CD14-positive monocyte (primary cell): Measurements from ENCODE around the gene STH. TPM values are rescaled to one million over a fixed set of nuclear protein-coding genes. Genes with fewer than 3 reads are reported as not detected.

Experiments used
- DNase-seq, 3 donors: peaks; one replicate each; pipeline ENCODE4 v3.0.0-alpha.2; 2011 to 2022
- H2AFZ ChIP-seq: 2 replicates; pipeline ENCODE4 v1.6.0; 2012; ENCODE audit warnings: mild to moderate bottlenecking, low read depth, low read length, inconsistent platforms; ENCODE audit not compliant: insufficient read depth, poor library complexity, severe bottlenecking
- H3K27ac ChIP-seq, 2 donors: 1 replicate in 1 of 2; 2 replicates in 1 of 2; pipeline ENCODE4 v1.5.1; 2012 to 2013; ENCODE audit warnings: low read length in 2 of 2, control low read depth in 1 of 2, inconsistent platforms in 1 of 2, low read depth in 1 of 2, mild to moderate bottlenecking in 1 of 2
- H3K27me3 ChIP-seq, 2 donors: one replicate each; pipeline versions ENCODE4 v1.6.0 to v1.6.1; 2011 to 2013; ENCODE audit warnings: low read length in 2 of 2; ENCODE audit not compliant: control insufficient read depth in 2 of 2, insufficient read depth in 2 of 2
- H3K36me3 ChIP-seq, 2 donors: replicated peaks in 1 of 2; 1 replicate in 1 of 2; 2 replicates in 1 of 2; pipeline versions ENCODE4 v1.5.1 to v1.6.1; 2012 to 2013; ENCODE audit warnings: low read length in 2 of 2, control low read depth in 1 of 2, inconsistent platforms in 1 of 2, mild to moderate bottlenecking in 1 of 2; ENCODE audit not compliant: insufficient read depth in 2 of 2, control insufficient read depth in 1 of 2
- H3K4me1 ChIP-seq, 2 donors: 1 replicate in 1 of 2; 2 replicates in 1 of 2; pipeline versions ENCODE4 v1.5.1 to v1.6.1; 2012 to 2013; ENCODE audit warnings: low read length in 2 of 2, control low read depth in 1 of 2, inconsistent platforms in 1 of 2, mild to moderate bottlenecking in 1 of 2, moderate library complexity in 1 of 2; ENCODE audit not compliant: insufficient read depth in 2 of 2, control insufficient read depth in 1 of 2
- H3K4me2 ChIP-seq: replicated peaks from 2 replicates; pipeline ENCODE3; 2012; ENCODE audit warnings: low read length, moderate library complexity, mild to moderate bottlenecking; ENCODE audit not compliant: poor library complexity, severe bottlenecking; ENCODE audit errors: extremely low read depth
- H3K4me3 ChIP-seq, 3 experiments: fragments of 200-600 bp in 1 of 3; sonication (generic) in 1 of 3; replicated peaks in 1 of 3; 1 replicate in 2 of 3; 2 replicates in 1 of 3; pipeline ENCODE4 v1.5.1; 2011 to 2013; ENCODE audit warnings: low read length in 3 of 3, mild to moderate bottlenecking in 3 of 3, control low read depth in 2 of 3, low read depth in 2 of 3, inconsistent platforms in 1 of 3, moderate library complexity in 1 of 3
- H3K79me2 ChIP-seq: 2 replicates; pipeline ENCODE4 v1.6.0; 2012; ENCODE audit warnings: mild to moderate bottlenecking, control low read depth, inconsistent platforms, low read length, moderate library complexity; ENCODE audit not compliant: insufficient read depth
- H3K9ac ChIP-seq: 2 replicates; pipeline ENCODE4 v1.6.0; 2017; ENCODE audit warnings: low read length, mild to moderate bottlenecking; ENCODE audit not compliant: insufficient read depth, poor library complexity, severe bottlenecking
- H3K9me3 ChIP-seq, 2 donors: replicated peaks in 1 of 2; 1 replicate in 1 of 2; 2 replicates in 1 of 2; pipeline versions ENCODE4 v1.5.1 to v1.6.1; 2012 to 2013; ENCODE audit warnings: low read length in 2 of 2, control low read depth in 1 of 2; ENCODE audit not compliant: control insufficient read depth in 1 of 2, insufficient read depth in 1 of 2
- H4K20me1 ChIP-seq: 2 replicates; pipeline ENCODE4 v1.6.0; 2012; ENCODE audit warnings: mild to moderate bottlenecking, low read length, control low read depth, moderate library complexity; ENCODE audit not compliant: insufficient read depth
- H3K27ac Mint-ChIP-seq, 7 donors: one replicate each; pipeline ENCODE4 v1.8.0; 2020; ENCODE audit warnings: mild to moderate bottlenecking in 7 of 7, mixed read lengths in 7 of 7, moderate library complexity in 6 of 7, inconsistent platforms in 2 of 7
- H3K27me3 Mint-ChIP-seq, 3 donors: one replicate each; pipeline ENCODE4 v1.8.0; 2021 to 2022; ENCODE audit warnings: low read depth in 3 of 3, mild to moderate bottlenecking in 3 of 3, mixed read lengths in 3 of 3, moderate library complexity in 3 of 3, inconsistent platforms in 1 of 3
- H3K36me3 Mint-ChIP-seq, 2 donors: one replicate each; pipeline ENCODE4 v1.8.0; 2020; ENCODE audit warnings: mixed read lengths in 2 of 2, inconsistent platforms in 1 of 2, mild to moderate bottlenecking in 1 of 2
- H3K4me1 Mint-ChIP-seq: one replicate; pipeline ENCODE4 v1.8.0; 2020; ENCODE audit warnings: mild to moderate bottlenecking, mixed read lengths
- H3K4me3 Mint-ChIP-seq, 2 donors: one replicate each; pipeline ENCODE4 v1.8.0; 2020; ENCODE audit warnings: mild to moderate bottlenecking in 2 of 2, mixed read lengths in 2 of 2, moderate library complexity in 1 of 2
- H3K9me3 Mint-ChIP-seq, 7 donors: one replicate each; pipeline ENCODE4 v1.8.0; 2020 to 2022; ENCODE audit warnings: mixed read lengths in 7 of 7, mild to moderate bottlenecking in 6 of 7, moderate library complexity in 6 of 7, inconsistent platforms in 2 of 7
- WGBS: methylation state at CpG from one replicate; pipeline ENCODE4 v1.1.5; 2013; ENCODE audit warnings: missing lambda C conversion rate; ENCODE audit not compliant: insufficient coverage; 5-methylcytosine and 5-hydroxymethylcytosine counted together
- intact Hi-C, 2 donors: fragments of 100-400 bp; cut with micrococcal nuclease; formaldehyde crosslinking; loops; one replicate each; pipeline versions ENCODE4 v1.15.0 to v1.15.1; 2023
- polyA plus RNA-seq, 3 donors: library from polyadenylated mRNA; depleted of rRNA in 1 of 3; unstranded in 2 of 3; stranded (reverse) in 1 of 3; fragments of 300-500 nt in 2 of 3; fragments of >200 nt in 1 of 3; fragmentation: Illumina TruSeq in 2 of 3; gene quantifications; 1 replicate in 2 of 3; 2 replicates in 1 of 3; pipeline ENCODE4 v1.2.3, GENCODE V29; 2012 to 2021
- TF ChIP-seq, protein P1 (sequence below): fragments of 200-600 bp; IDR thresholded peaks from one replicate; pipeline ENCODE4 v1.8.0; 2022; ENCODE audit warnings: antibody characterized with exemption, mild to moderate bottlenecking

Gene STH
- polyA plus RNA-seq, 3 donors, result not detected

DNA sequence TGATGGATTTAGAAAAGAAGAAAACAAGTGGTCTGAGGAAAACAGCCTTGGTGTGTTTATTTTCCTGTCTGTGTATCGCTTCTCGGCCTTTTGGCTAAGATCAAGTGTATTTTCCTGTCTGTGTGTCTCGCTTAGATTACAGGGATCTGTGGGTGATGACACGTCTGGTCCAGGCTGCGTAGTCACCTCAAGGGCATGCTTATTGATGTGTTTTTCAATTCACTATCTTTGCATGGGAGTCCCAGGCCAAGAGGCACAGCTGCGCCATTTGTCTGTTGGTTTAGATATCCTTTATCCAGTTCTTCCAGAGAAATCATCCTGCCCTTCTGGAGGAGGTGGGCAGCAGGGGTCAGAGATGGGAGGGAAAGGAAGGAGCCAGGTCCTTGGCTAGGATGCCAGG, 47.1 kb upstream of the STH start:
- H3K4me1 ChIP-seq, result peaks cover 4 to 6% of the 10 kb centered on the region in 2 donors
- H3K4me3 ChIP-seq, result no peak overlapping the region
- 92% methylated on average over 3 of the region's 6 CpGs for WGBS
- no peaks in the 10 kb centered on the region for H3K9me3 ChIP-seq
- no peaks in the 10 kb centered on the region for H4K20me1 ChIP-seq
- no peaks in the 10 kb centered on the region for H3K79me2 ChIP-seq
- no peak overlapping the region for H3K4me2 ChIP-seq
- H3K36me3 ChIP-seq, result no peaks in the 10 kb centered on the region
- H3K36me3 Mint-ChIP-seq, result no peaks in the 10 kb centered on the region
- DNase-seq, result no peak
- TF ChIP-seq, protein P1, sequence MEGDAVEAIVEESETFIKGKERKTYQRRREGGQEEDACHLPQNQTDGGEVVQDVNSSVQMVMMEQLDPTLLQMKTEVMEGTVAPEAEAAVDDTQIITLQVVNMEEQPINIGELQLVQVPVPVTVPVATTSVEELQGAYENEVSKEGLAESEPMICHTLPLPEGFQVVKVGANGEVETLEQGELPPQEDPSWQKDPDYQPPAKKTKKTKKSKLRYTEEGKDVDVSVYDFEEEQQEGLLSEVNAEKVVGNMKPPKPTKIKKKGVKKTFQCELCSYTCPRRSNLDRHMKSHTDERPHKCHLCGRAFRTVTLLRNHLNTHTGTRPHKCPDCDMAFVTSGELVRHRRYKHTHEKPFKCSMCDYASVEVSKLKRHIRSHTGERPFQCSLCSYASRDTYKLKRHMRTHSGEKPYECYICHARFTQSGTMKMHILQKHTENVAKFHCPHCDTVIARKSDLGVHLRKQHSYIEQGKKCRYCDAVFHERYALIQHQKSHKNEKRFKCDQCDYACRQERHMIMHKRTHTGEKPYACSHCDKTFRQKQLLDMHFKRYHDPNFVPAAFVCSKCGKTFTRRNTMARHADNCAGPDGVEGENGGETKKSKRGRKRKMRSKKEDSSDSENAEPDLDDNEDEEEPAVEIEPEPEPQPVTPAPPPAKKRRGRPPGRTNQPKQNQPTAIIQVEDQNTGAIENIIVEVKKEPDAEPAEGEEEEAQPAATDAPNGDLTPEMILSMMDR, result no peak
- no peak overlapping the region for H2AFZ ChIP-seq
- H3K27ac ChIP-seq, result no peak overlapping the region
- H3K27ac Mint-ChIP-seq, result no peak overlapping the region
- H3K27me3 ChIP-seq, result peaks cover 0 to 22% of the 10 kb centered on the region in 2 donors
- no peak overlapping the region for H3K4me3 Mint-ChIP-seq
- H3K9ac ChIP-seq, result no peak overlapping the region
- H3K27me3 Mint-ChIP-seq, result peaks cover 26 to 39% (median 35%) of the 10 kb centered on the region in 3 donors
- intact Hi-C loops, result no loop called here
- peaks cover 6% of the 10 kb centered on the region for H3K4me1 Mint-ChIP-seq
- H3K9me3 Mint-ChIP-seq, result peaks cover 0 to 2% (median 0%) of the 10 kb centered on the region in 7 donors

- H3K27ac Mint-ChIP-seq, result no peak overlapping the region
- no peaks in the 10 kb centered on the region for H3K9me3 ChIP-seq
- intact Hi-C loops, result no loop called here
- H3K36me3 Mint-ChIP-seq, result no peaks in the 10 kb centered on the region
- no peak overlapping the region for H2AFZ ChIP-seq
- no peak overlapping the region for H3K27ac ChIP-seq
- H3K9ac ChIP-seq, result no peak overlapping the region
- peaks cover 0 to 22% of the 10 kb centered on the region in 2 donors for H3K27me3 ChIP-seq
- TF ChIP-seq, protein P1, result no peak
- peaks cover 22 to 39% (median 37%) of the 10 kb centered on the region in 3 donors for H3K27me3 Mint-ChIP-seq
- no peak for DNase-seq
- peaks cover 0 to 2% (median 0%) of the 10 kb centered on the region in 7 donors for H3K9me3 Mint-ChIP-seq
- H3K79me2 ChIP-seq, result no peaks in the 10 kb centered on the region
- no peak overlapping the region for H3K4me3 ChIP-seq
- no peak overlapping the region for H3K4me3 Mint-ChIP-seq
- peaks cover 6% of the 10 kb centered on the region for H3K4me1 Mint-ChIP-seq
- H4K20me1 ChIP-seq, result no peaks in the 10 kb centered on the region
- H3K4me1 ChIP-seq, result peaks cover 4 to 6% of the 10 kb centered on the region in 2 donors
- no peaks in the 10 kb centered on the region for H3K36me3 ChIP-seq
- no peak overlapping the region for H3K4me2 ChIP-seq
- 99% methylated on average over 6 of the region's 6 CpGs for WGBS
Measured at GRCh38 chr17:45952814-45953320, 46.2 kb upstream of the STH start.
